ENCODE measurements around the gene ALDH1L1.

GRCh38 chr3:126082362-126083137 is 97.8 kb downstream of the ALDH1L1 start:
- no peak for TF ChIP-seq CTCF (IDR thresholded peaks at IDR 0.05 in 4 of 5, conservative IDR thresholded peaks at IDR 0.05 in 1 of 5)
- TF ChIP-seq POLR2A (IDR thresholded peaks at IDR 0.05), result no peak
